ENCODE data around the gene STMP1. TPM values are rescaled to one million over a fixed set of nuclear protein-coding genes. Genes with fewer than 3 reads are reported as not detected.

The STMP1 gene
- total RNA-seq, 1 experiment from 2014 or later = 25.6 TPM

DNA sequence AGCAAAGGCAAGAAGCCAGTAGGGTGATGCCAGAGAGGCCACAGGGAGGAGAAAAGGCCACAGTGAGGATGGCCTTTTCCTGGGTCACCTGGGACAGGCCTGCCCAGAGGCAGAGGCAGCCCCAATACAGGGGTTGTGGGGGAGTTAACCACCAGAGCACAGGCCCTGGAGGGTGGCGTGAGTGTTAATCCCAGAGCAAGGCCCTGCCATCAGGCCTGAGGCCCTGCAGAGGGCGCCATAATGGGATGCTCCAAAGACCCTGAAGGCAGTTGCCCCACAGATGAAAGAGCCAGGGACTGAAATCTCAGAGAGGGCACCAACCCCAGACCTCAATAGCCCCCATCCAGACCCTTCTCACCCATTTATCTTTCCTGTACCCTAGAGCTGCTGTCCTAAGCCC lies 41.8 kb downstream of the STMP1 start:
- no peak overlapping the region for H3K4me3 Mint-ChIP-seq (ENCODE audit: low read depth, unreplicated experiment)
- intact Hi-C loops (cut with micrococcal nuclease; ENCODE audit: unreplicated experiment) = no loop called here
- no TSS peak for BruUV-seq (replicated peaks)
- DNase-seq = no peak
- no peaks in the 10 kb centered on the region for H3K9me3 Mint-ChIP-seq (ENCODE audit: low read depth, unreplicated experiment)
- CTCF ChIA-PET = no interaction called here
- TF ChIP-seq, protein P1, sequence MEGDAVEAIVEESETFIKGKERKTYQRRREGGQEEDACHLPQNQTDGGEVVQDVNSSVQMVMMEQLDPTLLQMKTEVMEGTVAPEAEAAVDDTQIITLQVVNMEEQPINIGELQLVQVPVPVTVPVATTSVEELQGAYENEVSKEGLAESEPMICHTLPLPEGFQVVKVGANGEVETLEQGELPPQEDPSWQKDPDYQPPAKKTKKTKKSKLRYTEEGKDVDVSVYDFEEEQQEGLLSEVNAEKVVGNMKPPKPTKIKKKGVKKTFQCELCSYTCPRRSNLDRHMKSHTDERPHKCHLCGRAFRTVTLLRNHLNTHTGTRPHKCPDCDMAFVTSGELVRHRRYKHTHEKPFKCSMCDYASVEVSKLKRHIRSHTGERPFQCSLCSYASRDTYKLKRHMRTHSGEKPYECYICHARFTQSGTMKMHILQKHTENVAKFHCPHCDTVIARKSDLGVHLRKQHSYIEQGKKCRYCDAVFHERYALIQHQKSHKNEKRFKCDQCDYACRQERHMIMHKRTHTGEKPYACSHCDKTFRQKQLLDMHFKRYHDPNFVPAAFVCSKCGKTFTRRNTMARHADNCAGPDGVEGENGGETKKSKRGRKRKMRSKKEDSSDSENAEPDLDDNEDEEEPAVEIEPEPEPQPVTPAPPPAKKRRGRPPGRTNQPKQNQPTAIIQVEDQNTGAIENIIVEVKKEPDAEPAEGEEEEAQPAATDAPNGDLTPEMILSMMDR (IDR thresholded peaks at IDR 0.05; ENCODE audit: unreplicated experiment) = no peak
- peaks cover 4% of the 10 kb centered on the region for H3K36me3 Mint-ChIP-seq (ENCODE audit: insufficient read depth, unreplicated experiment)
- no peak overlapping the region for H3K27ac Mint-ChIP-seq (ENCODE audit: unreplicated experiment)
- no peaks in the 10 kb centered on the region for H3K27me3 Mint-ChIP-seq (ENCODE audit: unreplicated experiment)
- no peaks in the 10 kb centered on the region for H3K4me1 Mint-ChIP-seq (ENCODE audit: low read depth, unreplicated experiment)

DNA sequence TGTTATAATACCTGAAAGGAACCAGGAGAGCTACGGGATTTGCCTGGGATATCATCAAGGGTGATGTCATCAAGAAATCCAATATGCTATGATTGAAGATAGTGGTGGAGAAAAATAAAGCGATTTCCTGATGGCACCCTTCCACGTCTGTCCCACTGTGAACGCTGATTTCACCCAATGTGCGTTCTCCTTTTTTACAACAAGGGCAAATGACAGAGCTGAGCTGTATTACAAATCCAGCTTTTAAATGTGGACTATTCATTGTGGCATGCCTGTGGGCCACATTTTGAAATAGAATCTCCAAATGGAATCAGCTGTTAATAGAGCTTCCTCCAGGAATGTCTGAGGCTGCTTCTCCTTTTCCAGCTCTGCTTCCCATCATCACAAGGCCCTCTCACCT lies 42.4 kb downstream of the STMP1 start:
- DNase-seq = no peak
- Mint-ChIP-seq H3K9me3 (ENCODE audit: low read depth, unreplicated experiment) (no peaks in the 10 kb centered on the region), H3K4me3 (ENCODE audit: low read depth, unreplicated experiment) (no peak overlapping the region), H3K36me3 (ENCODE audit: insufficient read depth, unreplicated experiment) (peaks cover 4% of the 10 kb centered on the region), H3K27ac (ENCODE audit: unreplicated experiment) (no peak overlapping the region), H3K4me1 (ENCODE audit: low read depth, unreplicated experiment) (no peaks in the 10 kb centered on the region), H3K27me3 (ENCODE audit: unreplicated experiment) (no peaks in the 10 kb centered on the region)
- intact Hi-C loops (cut with micrococcal nuclease; ENCODE audit: unreplicated experiment) = no loop called here
- CTCF ChIA-PET = no interaction called here
- TF ChIP-seq, protein P1 (IDR thresholded peaks at IDR 0.05; ENCODE audit: unreplicated experiment) = no peak
- BruUV-seq (replicated peaks) = no TSS peak

DNA sequence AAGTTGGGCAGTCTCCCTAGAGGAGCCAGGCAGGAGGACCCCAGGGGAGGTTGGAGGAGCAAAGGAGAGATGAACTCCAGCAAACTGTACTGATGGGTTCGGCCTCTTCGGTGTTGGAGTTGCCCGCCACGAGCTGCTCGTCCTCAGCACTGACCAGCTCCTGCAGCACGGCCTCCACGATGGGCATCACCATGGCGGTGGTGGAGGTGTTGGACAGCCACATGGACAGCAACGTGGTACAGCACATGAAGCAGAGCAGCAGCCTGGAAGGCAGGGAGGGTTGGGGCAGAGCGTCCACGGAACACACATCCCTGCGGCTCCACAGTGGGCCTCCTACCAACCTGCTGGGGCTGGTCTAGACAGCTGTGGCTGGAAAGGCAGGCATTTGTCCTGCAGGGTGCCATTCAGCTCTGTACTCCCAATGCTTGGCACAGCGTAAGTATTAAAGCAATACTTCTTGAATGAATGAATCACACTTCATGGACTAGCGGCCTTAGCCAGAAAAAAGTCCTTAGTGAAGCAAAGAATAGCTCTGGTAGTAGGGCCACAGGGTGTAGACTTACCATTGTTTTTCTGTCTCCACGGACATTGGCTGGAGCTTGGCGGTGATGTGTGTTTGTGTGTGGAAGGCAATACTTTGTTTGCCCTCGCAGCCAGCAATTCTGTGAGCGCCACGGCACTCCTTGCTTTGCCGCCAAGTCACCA lies 43.9 kb downstream of the STMP1 start:
- Mint-ChIP-seq H3K36me3 (ENCODE audit: insufficient read depth, unreplicated experiment) (peaks cover 4% of the 10 kb centered on the region), H3K27me3 (ENCODE audit: unreplicated experiment) (no peaks in the 10 kb centered on the region), H3K4me3 (ENCODE audit: low read depth, unreplicated experiment) (no peak overlapping the region), H3K9me3 (ENCODE audit: low read depth, unreplicated experiment) (no peaks in the 10 kb centered on the region), H3K4me1 (ENCODE audit: low read depth, unreplicated experiment) (no peaks in the 10 kb centered on the region), H3K27ac (ENCODE audit: unreplicated experiment) (no peak overlapping the region)
- intact Hi-C loops (cut with micrococcal nuclease; ENCODE audit: unreplicated experiment) = no loop called here
- BruUV-seq (replicated peaks) = no TSS peak
- TF ChIP-seq, protein P1 (IDR thresholded peaks at IDR 0.05; ENCODE audit: unreplicated experiment) = no peak
- no peak for DNase-seq
- CTCF ChIA-PET = interaction anchor here (0.6 kb wide), 1 partner anchor 757 kb away, joined by 8 read pairs; no protein-coding TSS in a partner anchor

DNA sequence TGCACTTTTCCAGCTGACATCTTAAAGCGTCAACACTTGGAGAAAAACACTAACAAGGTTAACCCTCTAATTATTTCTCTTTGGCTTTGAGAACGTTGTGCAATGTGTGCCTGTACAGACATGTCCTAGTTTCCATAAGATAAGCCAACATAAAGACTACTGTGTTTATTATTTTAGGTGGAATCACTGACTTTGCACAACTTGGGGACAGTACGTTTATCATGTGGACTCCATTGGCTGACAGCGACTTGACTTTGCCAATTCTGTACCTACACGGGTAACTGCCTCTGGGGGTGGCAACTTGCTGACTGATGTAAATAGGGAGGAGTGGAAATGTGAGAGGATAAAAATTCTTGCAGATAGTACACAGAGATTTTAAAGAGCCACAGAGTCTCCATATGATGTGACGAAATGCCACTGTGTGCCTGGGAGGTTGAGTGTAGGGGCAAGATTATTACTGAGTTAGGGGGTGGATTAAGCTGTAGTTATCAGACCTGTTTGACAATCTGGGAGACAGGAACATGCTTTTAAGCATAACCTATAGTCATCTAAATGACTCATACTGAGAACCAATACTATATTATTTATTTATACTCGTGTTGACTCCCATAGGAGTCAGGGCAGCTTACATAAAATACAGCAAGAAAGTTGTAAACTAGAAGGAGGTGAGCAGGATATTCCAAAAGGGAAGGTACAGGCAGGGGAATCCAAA lies 44.7 kb downstream of the STMP1 start:
- Mint-ChIP-seq H3K27me3 (ENCODE audit: unreplicated experiment) (no peaks in the 10 kb centered on the region), H3K36me3 (ENCODE audit: insufficient read depth, unreplicated experiment) (peaks cover 4% of the 10 kb centered on the region), H3K27ac (ENCODE audit: unreplicated experiment) (no peak overlapping the region), H3K9me3 (ENCODE audit: low read depth, unreplicated experiment) (no peaks in the 10 kb centered on the region), H3K4me1 (ENCODE audit: low read depth, unreplicated experiment) (no peaks in the 10 kb centered on the region), H3K4me3 (ENCODE audit: low read depth, unreplicated experiment) (no peak overlapping the region)
- TF ChIP-seq, protein P1 (IDR thresholded peaks at IDR 0.05; ENCODE audit: unreplicated experiment) = no peak
- intact Hi-C loops (cut with micrococcal nuclease; ENCODE audit: unreplicated experiment) = no loop called here
- no peak for DNase-seq
- CTCF ChIA-PET = no interaction called here
- no TSS peak for BruUV-seq (replicated peaks)
